Thyroid gland (tissue), 4 donors: ENCODE measurements around the gene CDAN1. TPM values are rescaled to one million over a fixed set of nuclear protein-coding genes. Genes with fewer than 3 reads are reported as not detected.

Experiments used
- DNase-seq, 2 donors: peaks; one replicate each; pipeline ENCODE4 v3.0.0-alpha.2; 2019
- H3K27ac ChIP-seq, 3 donors: fragments of 200-600 bp; sonication (generic); 1 replicate in 2 of 3; 2 replicates in 1 of 3; pipeline ENCODE4 v1.5.1; 2016 to 2019; ENCODE audit warnings: mild to moderate bottlenecking in 1 of 3, moderate library complexity in 1 of 3
- H3K27me3 ChIP-seq: fragments of 200-600 bp; sonication (generic); one replicate; pipeline ENCODE4 v1.5.1; 2019
- H3K36me3 ChIP-seq, 2 donors: fragments of 200-600 bp; sonication (generic); one replicate each; pipeline ENCODE4 v1.5.1; 2016 to 2019
- H3K4me1 ChIP-seq, 2 donors: fragments of 200-600 bp; sonication (generic); one replicate each; pipeline ENCODE4 v1.5.1; 2017 to 2019
- H3K4me3 ChIP-seq, 3 donors: fragments of 200-600 bp; sonication (generic); replicated peaks in 1 of 3; 1 replicate in 2 of 3; 2 replicates in 1 of 3; pipeline ENCODE4 v1.5.1; 2016; ENCODE audit warnings: mild to moderate bottlenecking in 1 of 3
- H3K9me3 ChIP-seq: fragments of 200-600 bp; sonication (generic); one replicate; pipeline ENCODE4 v1.5.1; 2017
- POLR2A ChIP-seq, 2 donors: fragments of 450-650 bp; IDR thresholded peaks; one replicate each; pipeline ENCODE4 v1.6.1; 2017; ENCODE audit warnings: antibody characterized with exemption in 2 of 2, mild to moderate bottlenecking in 2 of 2, moderate library complexity in 1 of 2
- WGBS, 2 donors: methylation state at CpG; one replicate each; pipeline ENCODE4 v1.1.5; 2017; 5-methylcytosine and 5-hydroxymethylcytosine counted together
- intact Hi-C: fragments of 100-400 bp; cut with DNase I; formaldehyde crosslinking; loops from one replicate; pipeline ENCODE4 v1.15.1; 2023
- total RNA-seq, 4 donors: library from RNA; depleted of rRNA; stranded (reverse); fragments of >200 nt; gene quantifications; one replicate each; pipeline ENCODE4 v1.2.3, GENCODE V29; 2016
- TF ChIP-seq, protein P1 (sequence below), 6 experiments: fragments of 200-600 bp in 3 of 6; fragments of 450-650 bp in 3 of 6; sonication (generic) in 3 of 6; IDR thresholded peaks; one replicate each; pipeline ENCODE4 v1.5.1; 2016 to 2019; ENCODE audit warnings: antibody characterized with exemption in 6 of 6, mild to moderate bottlenecking in 2 of 6, inconsistent platforms in 1 of 6, moderate library complexity in 1 of 6

CDAN1 gene
- total RNA-seq, 4 donors from 2014 or later = 9.4 to 15.9 (median 12.6) TPM

DNA sequence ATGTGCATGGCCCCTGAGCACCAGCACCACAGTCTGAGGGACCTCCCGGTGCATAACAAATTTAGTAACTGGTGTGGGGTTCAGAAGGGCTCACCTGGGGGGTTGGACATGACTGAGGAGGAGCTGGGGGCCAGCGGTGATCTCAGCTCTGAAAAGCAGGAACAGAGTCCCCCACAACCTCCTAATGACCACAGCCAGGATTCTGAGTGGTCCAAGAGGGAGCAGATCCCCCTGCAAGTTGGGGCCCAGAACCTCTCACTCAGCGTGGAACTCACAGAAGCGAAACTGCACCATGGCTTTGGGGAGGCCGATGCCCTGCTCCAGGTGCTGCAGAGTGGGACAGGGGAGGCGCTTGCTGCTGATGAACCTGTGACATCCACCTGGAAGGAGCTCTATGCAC lies 43.0 kb downstream of the CDAN1 start:
- TF ChIP-seq POLR2A (IDR thresholded peaks at IDR 0.05) = no peak
- TF ChIP-seq, protein P1, sequence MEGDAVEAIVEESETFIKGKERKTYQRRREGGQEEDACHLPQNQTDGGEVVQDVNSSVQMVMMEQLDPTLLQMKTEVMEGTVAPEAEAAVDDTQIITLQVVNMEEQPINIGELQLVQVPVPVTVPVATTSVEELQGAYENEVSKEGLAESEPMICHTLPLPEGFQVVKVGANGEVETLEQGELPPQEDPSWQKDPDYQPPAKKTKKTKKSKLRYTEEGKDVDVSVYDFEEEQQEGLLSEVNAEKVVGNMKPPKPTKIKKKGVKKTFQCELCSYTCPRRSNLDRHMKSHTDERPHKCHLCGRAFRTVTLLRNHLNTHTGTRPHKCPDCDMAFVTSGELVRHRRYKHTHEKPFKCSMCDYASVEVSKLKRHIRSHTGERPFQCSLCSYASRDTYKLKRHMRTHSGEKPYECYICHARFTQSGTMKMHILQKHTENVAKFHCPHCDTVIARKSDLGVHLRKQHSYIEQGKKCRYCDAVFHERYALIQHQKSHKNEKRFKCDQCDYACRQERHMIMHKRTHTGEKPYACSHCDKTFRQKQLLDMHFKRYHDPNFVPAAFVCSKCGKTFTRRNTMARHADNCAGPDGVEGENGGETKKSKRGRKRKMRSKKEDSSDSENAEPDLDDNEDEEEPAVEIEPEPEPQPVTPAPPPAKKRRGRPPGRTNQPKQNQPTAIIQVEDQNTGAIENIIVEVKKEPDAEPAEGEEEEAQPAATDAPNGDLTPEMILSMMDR (IDR thresholded peaks at IDR 0.05) = no peak
- no peak for DNase-seq
- WGBS, 2 donors = 98 to 100% methylated on average over 2 to 5 of the region's 6 CpGs
- intact Hi-C loops = no loop called here
- H3K27ac ChIP-seq = no peak overlapping the region
- H3K4me3 ChIP-seq = no peak overlapping the region
- H3K27me3 ChIP-seq = no peaks in the 10 kb centered on the region
- no peaks in the 10 kb centered on the region for H3K4me1 ChIP-seq
- no peaks in the 10 kb centered on the region for H3K36me3 ChIP-seq
- no peaks in the 10 kb centered on the region for H3K9me3 ChIP-seq

DNA sequence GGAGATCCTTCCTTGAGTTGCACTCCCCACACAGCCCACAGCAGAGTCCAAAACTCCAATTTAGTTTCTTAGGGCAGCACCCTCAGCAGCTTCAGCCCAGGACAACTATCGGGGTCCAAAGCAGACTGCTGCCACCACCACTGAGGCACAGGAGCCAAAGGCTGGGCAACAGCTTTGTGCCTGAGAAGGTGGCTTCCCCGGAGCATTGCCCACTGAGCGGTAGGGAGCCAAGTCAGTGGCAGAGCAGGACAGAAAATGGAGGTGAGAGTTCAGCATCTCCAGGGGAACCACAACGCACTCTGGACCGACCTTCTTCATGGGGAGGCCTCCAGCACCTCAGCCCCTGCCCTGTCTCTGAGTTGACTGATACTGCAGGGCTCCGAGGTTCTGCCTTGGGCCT lies 43.4 kb downstream of the CDAN1 start:
- Histone ChIP-seq H3K9me3 (no peaks in the 10 kb centered on the region), H3K4me1 (no peaks in the 10 kb centered on the region), H3K27me3 (no peaks in the 10 kb centered on the region), H3K27ac (no peak overlapping the region), H3K4me3 (no peak overlapping the region), H3K36me3 (no peaks in the 10 kb centered on the region)
- DNase-seq = no peak
- WGBS, 2 donors = 92 to 100% methylated on average over 4 to 5 of the region's 6 CpGs
- TF ChIP-seq POLR2A (IDR thresholded peaks at IDR 0.05) = no peak
- TF ChIP-seq, protein P1 (IDR thresholded peaks at IDR 0.05) = no peak
- intact Hi-C loops = no loop called here

DNA sequence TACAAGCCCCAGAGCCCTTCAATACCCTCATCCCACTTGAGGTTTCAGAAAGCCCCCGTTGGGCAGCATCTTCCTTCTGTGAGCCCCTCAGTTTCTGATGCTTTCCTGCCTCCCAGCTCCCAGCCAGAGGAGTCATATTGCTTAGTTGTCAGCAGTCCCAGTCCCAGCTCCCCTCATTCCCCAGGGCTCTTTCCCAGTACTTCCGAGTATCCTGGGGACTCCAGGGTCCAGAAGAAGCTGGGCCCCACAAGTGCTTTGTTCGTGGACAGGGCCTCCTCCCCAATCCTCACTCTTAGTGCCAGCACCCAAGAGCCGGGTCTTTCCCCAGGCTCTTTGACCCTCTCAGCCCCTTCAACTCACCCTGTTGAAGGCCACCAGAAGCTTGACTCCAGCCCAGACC lies 43.9 kb downstream of the CDAN1 start:
- Histone ChIP-seq H3K27ac (no peak overlapping the region), H3K9me3 (no peaks in the 10 kb centered on the region), H3K4me3 (no peak overlapping the region), H3K27me3 (no peaks in the 10 kb centered on the region), H3K4me1 (no peaks in the 10 kb centered on the region), H3K36me3 (no peaks in the 10 kb centered on the region)
- DNase-seq = no peak
- intact Hi-C loops = no loop called here
- 89 to 96% methylated on average over 4 of the region's 4 CpGs for WGBS, 2 donors
- TF ChIP-seq, protein P1 (IDR thresholded peaks at IDR 0.05) = no peak
- TF ChIP-seq POLR2A (IDR thresholded peaks at IDR 0.05) = no peak

DNA sequence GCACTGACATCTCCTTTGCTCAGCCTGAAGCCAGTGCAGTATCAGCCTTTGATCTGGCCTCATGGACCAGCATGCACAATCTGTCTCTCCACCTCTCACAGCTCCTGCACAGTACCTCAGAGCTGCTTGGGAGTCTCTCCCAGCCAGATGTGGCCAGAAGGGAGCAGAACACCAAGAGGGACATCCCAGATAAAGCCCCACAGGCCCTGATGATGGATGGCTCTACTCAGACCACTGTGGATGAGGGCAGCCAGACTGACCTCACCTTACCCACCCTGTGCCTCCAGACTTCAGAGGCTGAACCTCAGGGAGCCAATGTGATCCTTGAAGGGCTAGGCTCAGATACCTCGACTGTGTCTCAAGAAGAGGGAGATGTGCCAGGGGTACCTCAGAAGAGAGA lies 44.4 kb downstream of the CDAN1 start:
- H3K27ac ChIP-seq = no peak overlapping the region
- TF ChIP-seq, protein P1 (IDR thresholded peaks at IDR 0.05) = no peak
- no peak for TF ChIP-seq POLR2A (IDR thresholded peaks at IDR 0.05)
- H3K36me3 ChIP-seq = no peaks in the 10 kb centered on the region
- intact Hi-C loops = no loop called here
- WGBS, 2 donors = 89 to 100% methylated on average over 1 of the region's 1 CpG
- H3K27me3 ChIP-seq = no peaks in the 10 kb centered on the region
- no peaks in the 10 kb centered on the region for H3K9me3 ChIP-seq
- no peak overlapping the region for H3K4me3 ChIP-seq
- DNase-seq = no peak
- H3K4me1 ChIP-seq = no peaks in the 10 kb centered on the region

DNA sequence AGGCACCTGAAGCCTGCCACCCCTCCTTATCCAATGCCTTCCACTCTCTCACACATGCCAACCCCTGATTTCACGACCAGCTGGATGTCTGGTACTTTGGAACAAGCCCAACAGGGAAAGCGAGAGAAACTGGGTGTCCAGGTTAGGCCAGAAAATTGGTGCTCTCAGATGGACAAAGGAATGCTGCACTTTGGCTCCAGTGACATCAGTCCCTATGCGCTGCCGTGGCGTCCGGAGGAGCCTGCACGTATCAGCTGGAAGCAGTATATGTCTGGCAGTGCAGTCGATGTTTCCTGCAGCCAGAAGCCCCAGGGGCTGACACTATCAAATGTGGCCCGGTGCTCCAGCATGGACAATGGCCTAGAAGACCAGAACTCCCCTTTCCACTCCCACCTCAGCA lies 45.2 kb downstream of the CDAN1 start:
- H3K4me1 ChIP-seq = no peaks in the 10 kb centered on the region
- H3K4me3 ChIP-seq = no peak overlapping the region
- no peaks in the 10 kb centered on the region for H3K9me3 ChIP-seq
- intact Hi-C loops = no loop called here
- no peak for DNase-seq
- TF ChIP-seq POLR2A (IDR thresholded peaks at IDR 0.05) = no peak
- TF ChIP-seq, protein P1 (IDR thresholded peaks at IDR 0.05) = no peak
- WGBS, 2 donors = 88 to 96% methylated on average over 8 to 9 of the region's 9 CpGs
- H3K27me3 ChIP-seq = no peaks in the 10 kb centered on the region
- H3K36me3 ChIP-seq = no peaks in the 10 kb centered on the region
- no peak overlapping the region for H3K27ac ChIP-seq
